ENCODE results near the gene PRDM15. TPM values are rescaled to one million over a fixed set of nuclear protein-coding genes. Genes with fewer than 3 reads are reported as not detected.

The PRDM15 gene
- total and polyA plus RNA-seq, 4 donors: 1.2 to 5.7 (median 2.1) TPM

DNA sequence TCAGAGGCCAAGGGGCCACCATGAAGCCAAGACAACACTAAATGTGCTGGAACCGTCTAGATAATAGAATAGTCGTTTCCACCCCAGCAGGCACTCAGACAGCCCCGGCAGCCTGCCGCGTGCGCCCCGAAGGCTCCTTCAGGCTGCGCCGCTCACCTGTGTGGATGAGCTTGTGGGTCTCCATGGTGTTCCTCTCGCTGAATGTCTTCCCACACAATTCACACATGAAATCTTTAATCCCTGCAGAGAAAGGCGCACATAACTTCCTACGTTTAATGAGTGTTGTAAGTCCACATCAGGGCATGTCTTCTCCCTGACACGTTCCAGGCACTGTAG lies 68.6 kb downstream of the PRDM15 start:
- Histone ChIP-seq H3K9me3 (ENCODE audit: control insufficient read depth in 4 of 4, low read length in 3 of 4) (no peaks in the 10 kb centered on the region), H3K36me3 (ENCODE audit: control insufficient read depth in 4 of 4, insufficient read depth in 3 of 4, low read depth in 1 of 4, low read length in 3 of 4) (peaks cover 0 to 28% (median 11%) of the 10 kb centered on the region in 4 donors), H3K4me1 (ENCODE audit: control insufficient read depth in 4 of 4, insufficient read depth in 4 of 4, low read length in 3 of 4) (no peaks in the 10 kb centered on the region), H3K27ac (ENCODE audit: low read depth in 1 of 2, low read length in 2 of 2) (no peak overlapping the region), H3K4me3 (ENCODE audit: low read depth in 1 of 3, low read length in 3 of 3) (no peak overlapping the region), H3K9ac (ENCODE audit: low read depth in 1 of 2, low read length in 2 of 2) (no peak overlapping the region), H3K27me3 (ENCODE audit: control insufficient read depth in 4 of 4, insufficient read depth in 4 of 4, low read length in 3 of 4) (no peaks in the 10 kb centered on the region)
- TF ChIP-seq RAD21 (IDR thresholded peaks at IDR 0.05) (no peak), ZBTB33 (IDR thresholded peaks at IDR 0.05) (no peak), FOXA2 (IDR thresholded peaks at IDR 0.05) (no peak), CTCF (IDR thresholded peaks at IDR 0.05; ENCODE audit: low read depth, low read length, missing input control) (no peak), YY1 (IDR thresholded peaks at IDR 0.05) (no peak), TAF1 (conservative IDR thresholded peaks at IDR 0.05) (no peak), RXRA (IDR thresholded peaks at IDR 0.05) (no peak), JUND (IDR thresholded peaks at IDR 0.05) (no peak), HNF4A (conservative IDR thresholded peaks at IDR 0.05) (no peak), MAX (IDR thresholded peaks at IDR 0.05) (no peak), ATF3 (IDR thresholded peaks at IDR 0.05) (no peak), EGR1 (IDR thresholded peaks at IDR 0.05; ENCODE audit: low read depth in 2 of 2) (no peak), GABPA (IDR thresholded peaks at IDR 0.05 in 1 of 2, conservative IDR thresholded peaks at IDR 0.05 in 1 of 2) (no peak), FOXA1 (IDR thresholded peaks at IDR 0.05) (no peak), HNF4G (IDR thresholded peaks at IDR 0.05) (no peak), NR2F2 (IDR thresholded peaks at IDR 0.05) (no peak), SP1 (IDR thresholded peaks at IDR 0.05) (no peak)
- TF ChIP-seq, protein P1, sequence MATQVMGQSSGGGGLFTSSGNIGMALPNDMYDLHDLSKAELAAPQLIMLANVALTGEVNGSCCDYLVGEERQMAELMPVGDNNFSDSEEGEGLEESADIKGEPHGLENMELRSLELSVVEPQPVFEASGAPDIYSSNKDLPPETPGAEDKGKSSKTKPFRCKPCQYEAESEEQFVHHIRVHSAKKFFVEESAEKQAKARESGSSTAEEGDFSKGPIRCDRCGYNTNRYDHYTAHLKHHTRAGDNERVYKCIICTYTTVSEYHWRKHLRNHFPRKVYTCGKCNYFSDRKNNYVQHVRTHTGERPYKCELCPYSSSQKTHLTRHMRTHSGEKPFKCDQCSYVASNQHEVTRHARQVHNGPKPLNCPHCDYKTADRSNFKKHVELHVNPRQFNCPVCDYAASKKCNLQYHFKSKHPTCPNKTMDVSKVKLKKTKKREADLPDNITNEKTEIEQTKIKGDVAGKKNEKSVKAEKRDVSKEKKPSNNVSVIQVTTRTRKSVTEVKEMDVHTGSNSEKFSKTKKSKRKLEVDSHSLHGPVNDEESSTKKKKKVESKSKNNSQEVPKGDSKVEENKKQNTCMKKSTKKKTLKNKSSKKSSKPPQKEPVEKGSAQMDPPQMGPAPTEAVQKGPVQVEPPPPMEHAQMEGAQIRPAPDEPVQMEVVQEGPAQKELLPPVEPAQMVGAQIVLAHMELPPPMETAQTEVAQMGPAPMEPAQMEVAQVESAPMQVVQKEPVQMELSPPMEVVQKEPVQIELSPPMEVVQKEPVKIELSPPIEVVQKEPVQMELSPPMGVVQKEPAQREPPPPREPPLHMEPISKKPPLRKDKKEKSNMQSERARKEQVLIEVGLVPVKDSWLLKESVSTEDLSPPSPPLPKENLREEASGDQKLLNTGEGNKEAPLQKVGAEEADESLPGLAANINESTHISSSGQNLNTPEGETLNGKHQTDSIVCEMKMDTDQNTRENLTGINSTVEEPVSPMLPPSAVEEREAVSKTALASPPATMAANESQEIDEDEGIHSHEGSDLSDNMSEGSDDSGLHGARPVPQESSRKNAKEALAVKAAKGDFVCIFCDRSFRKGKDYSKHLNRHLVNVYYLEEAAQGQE (IDR thresholded peaks at IDR 0.05): no peak
- WGBS: 97% methylated on average over 13 of the region's 13 CpGs
- DNase-seq (ENCODE audit: low spot score): no peak

Measured in liver (tissue), 9 donors.